ENCODE data around the gene CFAP99. TPM values are rescaled to one million over a fixed set of nuclear protein-coding genes. Genes with fewer than 3 reads are reported as not detected.

Gene CFAP99
- total and polyA plus RNA-seq, 9 of the 15 experiments (the other 6 are each of a cell fraction or from before 2014, with no cell fraction given), result 0.07 to 0.18 (median 0.09) TPM; not detected in 6

- TF ChIP-seq CREM (IDR thresholded peaks at IDR 0.05; ENCODE audit: low read depth) (no peak), RBFOX2 (IDR thresholded peaks at IDR 0.05; ENCODE audit: low read depth, low read length) (peak; percentile 55), BRCA1 (IDR thresholded peaks at IDR 0.05) (no peak), BRCA1 (CRISPR knock-in tag; IDR thresholded peaks at IDR 0.05) (no peak), ZNF407 (IDR thresholded peaks at IDR 0.05; ENCODE audit: low read depth) (no peak), NRF1 (conservative IDR thresholded peaks at IDR 0.05 in 1 of 2, IDR thresholded peaks at IDR 0.05 in 1 of 2) (peak; percentile 36 to 51; a peak in 2 of 4 replicates), CAMTA2 (CRISPR knock-in tag; conservative IDR thresholded peaks at IDR 0.05) (no peak), NR2F6 (CRISPR knock-in tag; IDR thresholded peaks at IDR 0.05) (no peak), ZFPM2 (CRISPR knock-in tag; IDR thresholded peaks at IDR 0.05) (no peak), MTA3 (IDR thresholded peaks at IDR 0.05; ENCODE audit: borderline replicate concordance) (peak; percentile 36; the same call in 1 of the 2 replicates), CEBPB (tag; IDR thresholded peaks at IDR 0.05) (no peak), ZNF146 (CRISPR knock-in tag; IDR thresholded peaks at IDR 0.05; ENCODE audit: unreplicated experiment) (no peak), TAF15 (IDR thresholded peaks at IDR 0.05; ENCODE audit: low read depth, low read length) (no peak), RBM14 (IDR thresholded peaks at IDR 0.05; ENCODE audit: borderline replicate concordance, insufficient read depth, low read depth, low read length) (no peak), SIN3A (IDR thresholded peaks at IDR 0.05; ENCODE audit: borderline replicate concordance in 2 of 2, control insufficient read depth in 1 of 2, low read depth in 2 of 2, low read length in 2 of 2) (no peak), ZNF830 (CRISPR knock-in tag; IDR thresholded peaks at IDR 0.05) (no peak)
- TF ChIP-seq, protein P1, sequence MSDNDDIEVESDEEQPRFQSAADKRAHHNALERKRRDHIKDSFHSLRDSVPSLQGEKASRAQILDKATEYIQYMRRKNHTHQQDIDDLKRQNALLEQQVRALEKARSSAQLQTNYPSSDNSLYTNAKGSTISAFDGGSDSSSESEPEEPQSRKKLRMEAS (CRISPR knock-in tag; IDR thresholded peaks at IDR 0.05), result 0 out of 2 replicates have a peak, but pooled peaks have one; percentile 6
- TF ChIP-seq, protein P2, sequence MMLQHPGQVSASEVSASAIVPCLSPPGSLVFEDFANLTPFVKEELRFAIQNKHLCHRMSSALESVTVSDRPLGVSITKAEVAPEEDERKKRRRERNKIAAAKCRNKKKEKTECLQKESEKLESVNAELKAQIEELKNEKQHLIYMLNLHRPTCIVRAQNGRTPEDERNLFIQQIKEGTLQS (IDR thresholded peaks at IDR 0.05), result no peak
- TF ChIP-seq, protein P2 (CRISPR knock-in tag; conservative IDR thresholded peaks at IDR 0.05), result no peak
- TF ChIP-seq, protein P3, sequence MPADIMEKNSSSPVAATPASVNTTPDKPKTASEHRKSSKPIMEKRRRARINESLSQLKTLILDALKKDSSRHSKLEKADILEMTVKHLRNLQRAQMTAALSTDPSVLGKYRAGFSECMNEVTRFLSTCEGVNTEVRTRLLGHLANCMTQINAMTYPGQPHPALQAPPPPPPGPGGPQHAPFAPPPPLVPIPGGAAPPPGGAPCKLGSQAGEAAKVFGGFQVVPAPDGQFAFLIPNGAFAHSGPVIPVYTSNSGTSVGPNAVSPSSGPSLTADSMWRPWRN (IDR thresholded peaks at IDR 0.05; ENCODE audit: low read depth), result no peak
These were observed 43.3 kb upstream of the CFAP99 start (continued) for GRCh38 chr4:2375427-2375826.

Data from K562 (cell line).